ENCODE results near the gene INS.

GRCh38 chr11:2202071-2202899 is 41.3 kb upstream of the INS start:
- TF ChIP-seq POLR2AphosphoS5 (IDR thresholded peaks at IDR 0.05; ENCODE audit: low read depth, low read length) (no peak), POLR2A (IDR thresholded peaks at IDR 0.05; ENCODE audit: low read depth, low read length) (no peak), SPI1 (IDR thresholded peaks at IDR 0.05; ENCODE audit: low read depth, low read length) (no peak)

Measured in GM12891 (cell line).